GM12892 (cell line): Measurements from ENCODE around the gene TIGAR.

Experiments
- POLR2A ChIP-seq: IDR thresholded peaks from 2 replicates; pipeline ENCODE4 v1.6.1; 2011; ENCODE audit warnings: low read depth, low read length, control low read depth
- POLR2AphosphoS5 ChIP-seq: IDR thresholded peaks from 2 replicates; pipeline ENCODE4 v1.6.1; 2011; ENCODE audit warnings: low read depth, low read length, control low read depth
- TAF1 ChIP-seq: IDR thresholded peaks from 2 replicates; pipeline ENCODE4 v1.6.1; 2011; ENCODE audit warnings: low read depth, mild to moderate bottlenecking, control low read depth, low read length, borderline replicate concordance

- TF ChIP-seq POLR2A (no peak), POLR2AphosphoS5 (no peak), TAF1 (no peak)
Measured at GRCh38 chr12:4388032-4388431, 67.0 kb downstream of the TIGAR start.
